ENCODE measurements around the gene PTCH2.
"Not testable (repeated sequence)": the region's sequence is repeated elsewhere in the genome, so short reads cannot be mapped to it uniquely, and the experiment has no call there.

PTCH2 gene

GRCh38 chr1:44826375-44827196, 16.5 kb downstream of the PTCH2 start:
- no peak overlapping the region for H3K27ac ChIP-seq (ENCODE audit: low read length)
- H3K9ac ChIP-seq (ENCODE audit: low read length), result no peak overlapping the region
- H3K4me3 ChIP-seq (ENCODE audit: low read length), result no peak overlapping the region
- H3K4me1 ChIP-seq (ENCODE audit: control insufficient read depth, low read depth, low read length), result peaks cover 4% of the 10 kb centered on the region
- H3K9me3 ChIP-seq (ENCODE audit: control insufficient read depth, low read depth, low read length), result no peaks in the 10 kb centered on the region
- H3K36me3 ChIP-seq (ENCODE audit: control insufficient read depth, low read depth, low read length), result no peaks in the 10 kb centered on the region
- no peaks in the 10 kb centered on the region for H3K27me3 ChIP-seq (ENCODE audit: control insufficient read depth, insufficient read depth, low read length)

GRCh38 chr1:44824392-44824791, 18.7 kb downstream of the PTCH2 start:
- not testable (repeated sequence) for H3K4me1 ChIP-seq (ENCODE audit: control insufficient read depth, low read depth, low read length); H3K9ac ChIP-seq (ENCODE audit: low read length); H3K27ac ChIP-seq (ENCODE audit: low read length); H3K4me3 ChIP-seq (ENCODE audit: low read length); H3K27me3 ChIP-seq (ENCODE audit: control insufficient read depth, insufficient read depth, low read length); H3K9me3 ChIP-seq (ENCODE audit: control insufficient read depth, low read depth, low read length); H3K36me3 ChIP-seq (ENCODE audit: control insufficient read depth, low read depth, low read length)

- no peaks in the 10 kb centered on the region for H3K27me3 ChIP-seq (ENCODE audit: control insufficient read depth, insufficient read depth, low read length)
- no peaks in the 10 kb centered on the region for H3K36me3 ChIP-seq (ENCODE audit: control insufficient read depth, low read depth, low read length)
- H3K27ac ChIP-seq (ENCODE audit: low read length), result no peak overlapping the region
- H3K9ac ChIP-seq (ENCODE audit: low read length), result no peak overlapping the region
- H3K9me3 ChIP-seq (ENCODE audit: control insufficient read depth, low read depth, low read length), result no peaks in the 10 kb centered on the region
- peaks cover 6% of the 10 kb centered on the region for H3K4me1 ChIP-seq (ENCODE audit: control insufficient read depth, low read depth, low read length)
- no peak overlapping the region for H3K4me3 ChIP-seq (ENCODE audit: low read length)
Observed at GRCh38 chr1:44822981-44823451, 20.0 kb downstream of the PTCH2 start.

- no peak overlapping the region for H3K4me3 ChIP-seq (ENCODE audit: low read length)
- H3K27me3 ChIP-seq (ENCODE audit: control insufficient read depth, insufficient read depth, low read length), result no peaks in the 10 kb centered on the region
- peaks cover 6% of the 10 kb centered on the region for H3K4me1 ChIP-seq (ENCODE audit: control insufficient read depth, low read depth, low read length)
- no peak overlapping the region for H3K27ac ChIP-seq (ENCODE audit: low read length)
- H3K36me3 ChIP-seq (ENCODE audit: control insufficient read depth, low read depth, low read length), result no peaks in the 10 kb centered on the region
- no peak overlapping the region for H3K9ac ChIP-seq (ENCODE audit: low read length)
- H3K9me3 ChIP-seq (ENCODE audit: control insufficient read depth, low read depth, low read length), result no peaks in the 10 kb centered on the region
Observed at GRCh38 chr1:44822131-44822701, 20.8 kb downstream of the PTCH2 start.

- H3K27ac ChIP-seq (ENCODE audit: low read length), result no peak overlapping the region
- H3K4me3 ChIP-seq (ENCODE audit: low read length), result no peak overlapping the region
- no peak overlapping the region for H3K9ac ChIP-seq (ENCODE audit: low read length)
- H3K27me3 ChIP-seq (ENCODE audit: control insufficient read depth, insufficient read depth, low read length), result no peaks in the 10 kb centered on the region
- H3K9me3 ChIP-seq (ENCODE audit: control insufficient read depth, low read depth, low read length), result no peaks in the 10 kb centered on the region
- peaks cover 6% of the 10 kb centered on the region for H3K4me1 ChIP-seq (ENCODE audit: control insufficient read depth, low read depth, low read length)
- H3K36me3 ChIP-seq (ENCODE audit: control insufficient read depth, low read depth, low read length), result no peaks in the 10 kb centered on the region
Observed at GRCh38 chr1:44821240-44821715, 21.8 kb downstream of the PTCH2 start.

GRCh38 chr1:44820328-44821239, 22.5 kb downstream of the PTCH2 start:
- Histone ChIP-seq H3K4me1 (ENCODE audit: control insufficient read depth, low read depth, low read length) (peaks cover 6% of the 10 kb centered on the region), H3K4me3 (ENCODE audit: low read length) (peak overlapping the region; percentile 60), H3K9ac (ENCODE audit: low read length) (peak overlapping the region; percentile 97), H3K36me3 (ENCODE audit: control insufficient read depth, low read depth, low read length) (no peaks in the 10 kb centered on the region), H3K27ac (ENCODE audit: low read length) (peak overlapping the region; percentile 100), H3K27me3 (ENCODE audit: control insufficient read depth, insufficient read depth, low read length) (no peaks in the 10 kb centered on the region), H3K9me3 (ENCODE audit: control insufficient read depth, low read depth, low read length) (no peaks in the 10 kb centered on the region)

- Histone ChIP-seq H3K27me3 (ENCODE audit: control insufficient read depth, insufficient read depth, low read length) (no peaks in the 10 kb centered on the region), H3K4me3 (ENCODE audit: low read length) (peak overlapping the region; percentile 60), H3K9ac (ENCODE audit: low read length) (peak overlapping the region; percentile 97), H3K27ac (ENCODE audit: low read length) (peak overlapping the region; percentile 100), H3K36me3 (ENCODE audit: control insufficient read depth, low read depth, low read length) (no peaks in the 10 kb centered on the region), H3K4me1 (ENCODE audit: control insufficient read depth, low read depth, low read length) (peaks cover 6% of the 10 kb centered on the region), H3K9me3 (ENCODE audit: control insufficient read depth, low read depth, low read length) (no peaks in the 10 kb centered on the region)
Observed at GRCh38 chr1:44819608-44820327, 23.3 kb downstream of the PTCH2 start.

GRCh38 chr1:44819196-44819607, 23.9 kb downstream of the PTCH2 start:
- Histone ChIP-seq H3K9ac (ENCODE audit: low read length) (no peak overlapping the region), H3K36me3 (ENCODE audit: control insufficient read depth, low read depth, low read length) (no peaks in the 10 kb centered on the region), H3K27ac (ENCODE audit: low read length) (peak overlapping the region; percentile 29), H3K4me3 (ENCODE audit: low read length) (peak overlapping the region; percentile 60), H3K27me3 (ENCODE audit: control insufficient read depth, insufficient read depth, low read length) (no peaks in the 10 kb centered on the region), H3K9me3 (ENCODE audit: control insufficient read depth, low read depth, low read length) (no peaks in the 10 kb centered on the region), H3K4me1 (ENCODE audit: control insufficient read depth, low read depth, low read length) (peaks cover 6% of the 10 kb centered on the region)

- Histone ChIP-seq H3K4me3 (ENCODE audit: low read length) (no peak overlapping the region), H3K27ac (ENCODE audit: low read length) (no peak overlapping the region), H3K36me3 (ENCODE audit: control insufficient read depth, low read depth, low read length) (no peaks in the 10 kb centered on the region), H3K4me1 (ENCODE audit: control insufficient read depth, low read depth, low read length) (peaks cover 6% of the 10 kb centered on the region), H3K9me3 (ENCODE audit: control insufficient read depth, low read depth, low read length) (no peaks in the 10 kb centered on the region), H3K27me3 (ENCODE audit: control insufficient read depth, insufficient read depth, low read length) (no peaks in the 10 kb centered on the region), H3K9ac (ENCODE audit: low read length) (no peak overlapping the region)
Observed at GRCh38 chr1:44817771-44818495, 25.1 kb downstream of the PTCH2 start.

GRCh38 chr1:44817307-44817706, 25.7 kb downstream of the PTCH2 start:
- Histone ChIP-seq H3K36me3 (ENCODE audit: control insufficient read depth, low read depth, low read length) (no peaks in the 10 kb centered on the region), H3K27me3 (ENCODE audit: control insufficient read depth, insufficient read depth, low read length) (no peaks in the 10 kb centered on the region), H3K9me3 (ENCODE audit: control insufficient read depth, low read depth, low read length) (no peaks in the 10 kb centered on the region), H3K9ac (ENCODE audit: low read length) (no peak overlapping the region), H3K27ac (ENCODE audit: low read length) (no peak overlapping the region), H3K4me1 (ENCODE audit: control insufficient read depth, low read depth, low read length) (peaks cover 6% of the 10 kb centered on the region), H3K4me3 (ENCODE audit: low read length) (no peak overlapping the region)

Measured in iPS-18a (cell line).